ENCODE measurements around the gene FAM171A2. TPM values are rescaled to one million over a fixed set of nuclear protein-coding genes. Genes with fewer than 3 reads are reported as not detected.

Gene FAM171A2
- total RNA-seq, 2 donors from 2014 or later: 45.7 to 51.9 TPM

DNA sequence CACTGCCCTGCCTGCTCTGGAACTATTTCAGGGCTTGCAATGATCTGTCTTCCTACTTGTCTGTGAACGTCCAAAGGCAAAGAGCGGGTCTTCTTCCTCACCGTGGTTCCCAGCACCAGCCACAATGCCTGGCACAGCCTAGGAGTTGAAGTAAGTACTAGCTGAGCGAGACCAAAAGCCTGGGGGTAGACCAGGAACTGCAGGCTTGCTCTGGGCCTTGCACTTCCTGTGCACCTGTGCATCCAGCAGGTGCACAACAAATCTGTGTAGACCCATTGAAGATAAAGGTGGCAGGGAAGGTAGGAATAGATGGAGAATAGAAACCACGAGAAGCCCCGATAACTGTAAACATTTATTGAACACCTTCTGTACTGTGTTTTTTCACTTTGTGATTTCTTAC, 4.6 kb downstream of the FAM171A2 start:
- Mint-ChIP-seq H3K4me1 (peaks cover 16% of the 10 kb centered on the region), H3K9me3 (no peaks in the 10 kb centered on the region), H3K4me3 (no peak overlapping the region), H3K27me3 (ENCODE audit: insufficient read depth) (peaks cover 3% of the 10 kb centered on the region), H3K27ac (no peak overlapping the region), H3K36me3 (ENCODE audit: low read depth) (peaks cover 12% of the 10 kb centered on the region)
- no peak for DNase-seq
- Histone ChIP-seq H3K9me3 (ENCODE audit: control insufficient read depth, low read length) (no peaks in the 10 kb centered on the region), H3K9ac (ENCODE audit: extremely low read depth, low read length, poor library complexity, severe bottlenecking) (no peak overlapping the region), H3K27ac (ENCODE audit: low read depth, low read length) (no peak overlapping the region), H3K4me3 (ENCODE audit: low read length) (no peak overlapping the region), H3K27me3 (ENCODE audit: control insufficient read depth, insufficient read depth, low read length, poor library complexity, severe bottlenecking) (no peaks in the 10 kb centered on the region), H3K36me3 (ENCODE audit: control insufficient read depth, insufficient read depth, low read length) (peaks cover 31% of the 10 kb centered on the region), H3K4me1 (ENCODE audit: control insufficient read depth, insufficient read depth, low read length) (peaks cover 19% of the 10 kb centered on the region)
- TF ChIP-seq, protein P1, sequence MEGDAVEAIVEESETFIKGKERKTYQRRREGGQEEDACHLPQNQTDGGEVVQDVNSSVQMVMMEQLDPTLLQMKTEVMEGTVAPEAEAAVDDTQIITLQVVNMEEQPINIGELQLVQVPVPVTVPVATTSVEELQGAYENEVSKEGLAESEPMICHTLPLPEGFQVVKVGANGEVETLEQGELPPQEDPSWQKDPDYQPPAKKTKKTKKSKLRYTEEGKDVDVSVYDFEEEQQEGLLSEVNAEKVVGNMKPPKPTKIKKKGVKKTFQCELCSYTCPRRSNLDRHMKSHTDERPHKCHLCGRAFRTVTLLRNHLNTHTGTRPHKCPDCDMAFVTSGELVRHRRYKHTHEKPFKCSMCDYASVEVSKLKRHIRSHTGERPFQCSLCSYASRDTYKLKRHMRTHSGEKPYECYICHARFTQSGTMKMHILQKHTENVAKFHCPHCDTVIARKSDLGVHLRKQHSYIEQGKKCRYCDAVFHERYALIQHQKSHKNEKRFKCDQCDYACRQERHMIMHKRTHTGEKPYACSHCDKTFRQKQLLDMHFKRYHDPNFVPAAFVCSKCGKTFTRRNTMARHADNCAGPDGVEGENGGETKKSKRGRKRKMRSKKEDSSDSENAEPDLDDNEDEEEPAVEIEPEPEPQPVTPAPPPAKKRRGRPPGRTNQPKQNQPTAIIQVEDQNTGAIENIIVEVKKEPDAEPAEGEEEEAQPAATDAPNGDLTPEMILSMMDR (conservative IDR thresholded peaks at IDR 0.05): no peak
- WGBS, 2 experiments (ENCODE audit: insufficient coverage in 1 of 2, insufficient read length in 1 of 2): 91 to 94% methylated on average over 5 to 6 of the region's 6 CpGs

DNA sequence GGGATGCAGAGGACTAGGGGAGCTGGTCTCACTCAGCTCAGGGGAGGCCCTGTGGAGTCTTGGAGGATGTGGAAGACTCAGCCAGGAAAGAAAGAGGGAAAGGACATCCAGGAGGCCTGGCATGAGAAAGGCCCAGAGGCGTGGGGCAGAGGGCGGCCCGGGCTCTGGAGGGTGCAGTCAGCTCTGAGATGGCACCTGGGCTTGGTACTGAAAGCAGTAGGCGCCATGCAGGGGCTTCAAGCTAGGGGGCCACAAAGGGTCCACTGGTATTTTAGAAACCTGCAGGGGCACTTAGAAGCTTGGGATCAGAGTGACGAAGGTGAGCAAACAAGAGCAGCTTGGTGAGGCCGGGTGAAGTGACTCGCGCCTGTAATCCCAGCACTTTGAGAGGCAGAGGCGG, 5.6 kb downstream of the FAM171A2 start:
- Mint-ChIP-seq H3K4me1 (peaks cover 16% of the 10 kb centered on the region), H3K27me3 (ENCODE audit: insufficient read depth) (peaks cover 3% of the 10 kb centered on the region), H3K27ac (no peak overlapping the region), H3K9me3 (no peaks in the 10 kb centered on the region), H3K36me3 (ENCODE audit: low read depth) (peaks cover 13% of the 10 kb centered on the region), H3K4me3 (no peak overlapping the region)
- Histone ChIP-seq H3K27ac (ENCODE audit: low read depth, low read length) (no peak overlapping the region), H3K36me3 (ENCODE audit: control insufficient read depth, insufficient read depth, low read length) (peaks cover 32% of the 10 kb centered on the region), H3K9me3 (ENCODE audit: control insufficient read depth, low read length) (no peaks in the 10 kb centered on the region), H3K4me3 (ENCODE audit: low read length) (no peak overlapping the region), H3K27me3 (ENCODE audit: control insufficient read depth, insufficient read depth, low read length, poor library complexity, severe bottlenecking) (no peaks in the 10 kb centered on the region), H3K4me1 (ENCODE audit: control insufficient read depth, insufficient read depth, low read length) (peaks cover 17% of the 10 kb centered on the region), H3K9ac (ENCODE audit: extremely low read depth, low read length, poor library complexity, severe bottlenecking) (no peak overlapping the region)
- no peak for DNase-seq
- WGBS, 2 experiments (ENCODE audit: insufficient coverage in 1 of 2, insufficient read length in 1 of 2): 92 to 96% methylated on average over 9 of the region's 9 CpGs
- TF ChIP-seq, protein P1 (conservative IDR thresholded peaks at IDR 0.05): peak; percentile 39

- TF ChIP-seq, protein P1 (conservative IDR thresholded peaks at IDR 0.05): no peak
- WGBS, 2 experiments (ENCODE audit: insufficient coverage in 1 of 2, insufficient read length in 1 of 2): 94 to 100% methylated on average over 4 to 11 of the region's 11 CpGs
- H3K4me3 Mint-ChIP-seq: no peak overlapping the region
These were observed 7.4 kb downstream of the FAM171A2 start for GRCh38 chr17:44356241-44356640.

More at GRCh38 chr17:44356241-44356640, 7.4 kb downstream of the FAM171A2 start:
- peak; percentile 56 for DNase-seq
- Histone ChIP-seq H3K9me3 (ENCODE audit: control insufficient read depth, low read length) (no peaks in the 10 kb centered on the region), H3K27ac (ENCODE audit: low read depth, low read length) (no peak overlapping the region), H3K27me3 (ENCODE audit: control insufficient read depth, insufficient read depth, low read length, poor library complexity, severe bottlenecking) (no peaks in the 10 kb centered on the region), H3K36me3 (ENCODE audit: control insufficient read depth, insufficient read depth, low read length) (peaks cover 47% of the 10 kb centered on the region), H3K4me3 (ENCODE audit: low read length) (no peak overlapping the region), H3K9ac (ENCODE audit: extremely low read depth, low read length, poor library complexity, severe bottlenecking) (no peak overlapping the region), H3K4me1 (ENCODE audit: control insufficient read depth, insufficient read depth, low read length) (peaks cover 4% of the 10 kb centered on the region)
- Mint-ChIP-seq H3K36me3 (ENCODE audit: low read depth) (peaks cover 26% of the 10 kb centered on the region), H3K4me1 (peaks cover 10% of the 10 kb centered on the region), H3K9me3 (no peaks in the 10 kb centered on the region), H3K27ac (no peak overlapping the region), H3K27me3 (ENCODE audit: insufficient read depth) (peaks cover 3% of the 10 kb centered on the region)

Measured in endodermal cell (in vitro differentiated cells).